ENCODE data around the gene ADAMTS2.
"Not testable (repeated sequence)": the region's sequence is repeated elsewhere in the genome, so short reads cannot be mapped to it uniquely, and the experiment has no call there.

The ADAMTS2 gene

DNA sequence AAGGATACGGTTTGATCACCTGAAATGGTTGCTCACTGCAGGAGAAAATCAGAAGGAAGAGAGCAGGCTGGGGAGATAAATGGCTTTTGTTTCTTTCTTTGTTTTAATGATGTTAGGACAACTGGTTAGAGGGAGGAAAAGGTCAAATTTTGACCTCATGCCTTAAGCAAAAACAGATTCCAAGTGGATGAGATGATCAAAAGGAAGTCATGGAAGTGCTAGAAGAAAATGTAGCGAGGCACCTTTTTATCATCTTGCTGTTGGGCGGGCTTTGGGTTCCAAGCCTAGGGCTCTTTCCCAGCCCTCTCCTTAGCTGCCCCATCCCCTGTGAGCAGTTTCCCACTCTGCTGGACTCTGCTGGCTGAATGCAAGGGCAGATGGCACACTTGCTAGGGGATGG is 127.9 kb downstream of the ADAMTS2 start:
- DNase-seq (ENCODE audit: low read depth in 2 of 2), result no peak

DNA sequence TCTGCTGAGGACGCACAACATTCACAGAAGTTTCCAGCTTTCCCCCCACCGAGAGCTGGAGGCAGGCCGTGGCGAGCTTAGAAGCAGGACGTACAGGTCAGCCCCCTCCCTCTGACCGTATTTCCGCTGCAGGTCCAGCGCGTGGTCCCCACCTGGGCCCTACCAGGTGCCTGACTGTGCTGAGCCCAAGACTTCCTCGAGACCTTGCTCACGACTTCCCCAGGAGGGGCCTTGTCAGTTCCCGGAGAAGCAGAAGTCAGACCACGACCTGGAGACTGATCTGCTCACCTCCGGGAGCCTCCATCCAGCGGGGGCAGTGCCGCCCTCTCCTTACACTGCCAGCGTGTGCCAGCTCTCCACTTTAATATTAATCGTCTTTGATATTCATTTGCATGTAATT is 128.9 kb downstream of the ADAMTS2 start:
- DNase-seq (ENCODE audit: low read depth in 2 of 2), result not testable (repeated sequence)

DNA sequence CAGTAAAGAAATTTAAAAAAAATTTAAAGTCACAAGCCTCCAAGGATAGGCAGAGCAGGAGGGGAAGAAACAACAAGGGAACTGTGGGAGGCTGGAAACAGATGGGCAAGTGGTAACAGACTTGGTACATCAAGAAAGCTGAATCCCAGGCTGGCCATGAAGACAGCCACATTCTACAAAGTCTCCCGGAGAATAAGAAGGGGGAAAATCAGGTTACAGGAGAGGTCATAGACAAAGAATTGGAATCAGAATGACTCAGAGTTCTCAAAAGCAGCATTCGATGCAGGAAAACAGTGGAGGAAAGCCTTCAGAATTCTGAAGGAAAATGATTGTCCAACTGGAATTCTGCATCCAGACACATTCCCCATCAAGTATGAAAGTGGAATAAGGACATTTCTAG is 129.7 kb downstream of the ADAMTS2 start:
- no peak for DNase-seq (ENCODE audit: low read depth in 2 of 2)

DNA sequence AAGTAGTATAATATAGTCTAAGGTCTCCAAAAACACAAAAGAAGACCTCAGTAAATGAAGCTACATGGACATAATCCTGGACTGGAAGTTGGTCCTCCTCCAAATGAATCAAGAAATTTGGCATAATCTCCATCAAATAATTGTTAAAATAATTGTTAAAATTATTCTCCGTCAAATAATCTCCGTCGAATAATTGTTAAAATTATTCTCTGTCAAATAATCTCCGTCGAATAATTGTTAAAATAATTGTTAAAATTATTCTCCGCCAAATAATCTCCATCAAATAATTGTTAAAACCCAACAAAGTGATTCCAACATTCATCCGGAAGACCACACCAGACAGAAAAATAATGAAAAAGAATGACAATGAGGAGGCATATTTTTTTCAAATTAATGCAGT is 130.6 kb downstream of the ADAMTS2 start:
- DNase-seq (ENCODE audit: low read depth in 2 of 2), result no peak

DNA sequence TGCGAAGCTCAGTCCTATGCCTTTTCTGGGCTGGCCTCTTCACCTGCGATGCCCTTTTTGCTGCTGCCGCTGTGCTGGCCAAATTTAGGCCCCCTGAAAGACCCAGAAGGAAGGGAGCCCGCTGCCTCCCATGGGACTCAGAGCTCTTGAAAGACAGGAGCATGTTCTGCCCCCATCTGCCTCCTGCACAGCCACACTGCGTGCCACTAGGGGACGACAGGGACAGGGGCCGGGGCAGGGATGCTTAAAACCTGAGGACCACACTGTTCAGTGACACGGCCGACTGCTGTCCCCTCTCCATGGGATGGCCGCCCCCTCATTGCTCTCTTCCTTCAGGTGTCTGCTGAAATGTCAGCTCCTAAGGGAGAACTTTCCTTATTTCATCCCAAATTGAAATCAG is 132.4 kb downstream of the ADAMTS2 start:
- DNase-seq (ENCODE audit: low read depth in 2 of 2), result no peak

DNA sequence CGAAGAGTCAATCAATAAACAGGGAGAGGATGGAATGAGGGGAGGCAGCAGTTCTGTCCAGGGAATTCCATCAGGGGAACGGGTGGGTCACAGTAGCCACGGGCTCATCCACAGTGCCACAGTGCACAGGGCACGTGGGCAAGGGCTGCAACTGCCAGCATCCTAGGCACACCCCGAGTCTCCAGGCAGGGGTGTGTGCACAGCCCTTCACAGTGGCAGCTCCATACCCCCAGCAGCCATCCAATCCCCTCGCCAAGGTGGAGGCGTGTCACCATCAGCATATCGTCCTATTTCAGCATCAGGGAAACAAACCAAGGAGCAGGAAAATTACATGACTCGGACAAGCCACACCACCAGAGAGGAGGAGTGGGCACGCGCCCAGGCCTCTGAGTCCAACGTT is 133.6 kb downstream of the ADAMTS2 start:
- no peak for DNase-seq (ENCODE audit: low read depth in 2 of 2)

DNA sequence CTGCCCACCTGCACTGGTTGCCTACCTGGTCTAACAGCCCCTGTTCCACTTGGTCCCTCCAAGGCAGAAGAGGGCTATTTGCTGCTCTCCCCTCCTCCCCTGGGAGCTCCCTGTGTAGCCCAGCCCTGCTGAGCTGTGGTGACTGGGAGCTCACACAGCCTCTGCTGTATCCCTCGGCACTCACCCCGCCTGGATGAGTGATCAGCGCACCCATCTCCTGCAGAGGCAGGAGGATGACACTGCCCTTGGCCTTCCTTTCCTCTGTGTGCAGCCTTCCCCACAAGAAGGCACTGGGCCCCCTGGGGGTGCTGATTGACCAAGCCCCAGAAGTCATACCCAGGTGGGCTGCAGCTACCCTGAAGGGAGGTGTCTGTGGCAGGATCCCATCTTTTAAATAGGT is 134.2 kb downstream of the ADAMTS2 start:
- DNase-seq (ENCODE audit: low read depth in 2 of 2), result no peak

DNA sequence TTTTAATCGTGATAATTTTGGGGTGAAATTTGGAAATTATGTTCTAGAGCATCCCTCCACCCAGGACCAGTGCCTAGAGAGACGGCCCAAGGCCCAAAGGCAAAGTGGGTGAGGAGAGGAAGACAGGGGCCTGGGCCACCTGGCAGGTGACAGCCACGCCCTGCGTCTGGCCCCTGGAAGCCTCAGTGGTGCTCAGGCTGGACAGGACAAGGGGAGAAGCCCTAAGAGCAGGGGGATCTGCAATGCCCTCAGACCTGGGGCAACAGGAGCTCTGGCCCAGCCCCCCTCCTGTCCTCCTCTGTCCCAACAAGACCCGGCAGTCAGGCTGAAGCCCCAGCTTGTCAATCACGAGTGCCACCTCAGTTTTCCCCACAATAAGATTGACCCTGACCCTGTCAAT is 134.8 kb downstream of the ADAMTS2 start:
- DNase-seq (ENCODE audit: low read depth in 2 of 2), result no peak

DNA sequence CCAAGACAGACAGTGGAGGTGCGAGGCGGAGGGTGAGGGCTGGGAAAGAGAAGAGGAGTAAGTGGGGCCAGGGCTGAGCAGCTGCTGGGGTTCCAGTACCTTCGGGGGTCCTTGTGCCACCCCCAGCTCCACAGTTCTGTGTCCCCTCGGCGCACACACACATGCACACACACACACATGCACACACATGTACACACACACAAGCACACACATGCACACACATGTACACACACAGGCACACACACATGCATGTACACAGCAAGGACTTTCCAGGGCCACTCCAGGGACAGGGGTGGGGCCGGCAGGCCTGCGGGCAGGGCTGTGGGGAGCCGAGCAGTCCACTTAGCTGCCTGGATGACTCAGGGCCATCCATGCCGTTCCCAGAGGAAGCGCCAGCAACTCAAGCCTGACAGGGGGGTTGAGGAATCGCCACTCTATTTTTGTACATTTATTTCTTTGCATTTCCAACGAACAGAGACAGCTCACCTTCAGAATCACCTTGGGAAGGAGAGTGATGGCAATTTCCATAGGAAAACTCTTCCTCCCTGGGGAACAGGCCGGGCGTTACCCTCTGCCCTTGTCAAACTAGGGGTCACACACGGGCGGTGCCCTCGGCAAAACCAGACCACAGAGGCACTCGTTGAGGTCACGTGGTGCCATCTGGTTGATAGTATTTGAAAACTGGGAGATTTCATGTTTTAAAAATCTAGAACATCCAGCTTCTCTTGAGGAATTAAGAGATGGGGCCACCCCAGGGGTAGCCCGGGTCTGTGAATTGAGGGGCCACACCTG is 135.7 kb downstream of the ADAMTS2 start:
- DNase-seq (ENCODE audit: low read depth in 2 of 2), result no peak

DNA sequence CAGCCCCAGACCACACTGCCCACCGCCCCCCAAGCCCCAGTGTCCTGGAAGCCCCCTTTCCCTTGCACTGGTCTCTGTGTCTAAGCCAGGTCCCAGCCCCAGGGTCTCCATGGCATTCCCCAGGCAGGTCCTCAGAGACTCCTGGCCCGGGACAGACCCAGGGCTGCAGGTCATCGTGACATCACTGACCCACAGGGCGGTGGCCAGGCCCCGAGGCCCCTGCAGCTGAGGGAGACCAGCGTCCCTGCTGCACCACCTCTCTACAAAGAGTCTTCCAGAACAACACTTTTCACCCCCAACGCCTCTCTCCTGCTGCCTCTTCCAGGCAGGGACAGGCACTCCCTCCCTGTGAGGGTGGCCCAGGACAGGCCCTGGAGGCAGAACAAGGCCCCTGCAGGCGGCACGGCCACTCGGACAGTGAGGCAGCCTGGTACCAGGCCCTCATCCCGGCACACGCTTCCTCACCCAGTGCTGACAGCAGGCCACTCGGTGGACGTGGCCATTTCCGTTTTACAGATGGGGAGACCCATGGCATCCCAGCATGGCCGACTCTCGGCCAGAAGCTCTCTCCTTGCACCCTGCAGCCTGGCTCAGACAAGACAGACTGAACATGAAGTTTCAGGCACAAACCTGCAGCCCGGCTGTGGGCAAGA is 136.4 kb downstream of the ADAMTS2 start:
- DNase-seq (ENCODE audit: low read depth in 2 of 2), result no peak

DNA sequence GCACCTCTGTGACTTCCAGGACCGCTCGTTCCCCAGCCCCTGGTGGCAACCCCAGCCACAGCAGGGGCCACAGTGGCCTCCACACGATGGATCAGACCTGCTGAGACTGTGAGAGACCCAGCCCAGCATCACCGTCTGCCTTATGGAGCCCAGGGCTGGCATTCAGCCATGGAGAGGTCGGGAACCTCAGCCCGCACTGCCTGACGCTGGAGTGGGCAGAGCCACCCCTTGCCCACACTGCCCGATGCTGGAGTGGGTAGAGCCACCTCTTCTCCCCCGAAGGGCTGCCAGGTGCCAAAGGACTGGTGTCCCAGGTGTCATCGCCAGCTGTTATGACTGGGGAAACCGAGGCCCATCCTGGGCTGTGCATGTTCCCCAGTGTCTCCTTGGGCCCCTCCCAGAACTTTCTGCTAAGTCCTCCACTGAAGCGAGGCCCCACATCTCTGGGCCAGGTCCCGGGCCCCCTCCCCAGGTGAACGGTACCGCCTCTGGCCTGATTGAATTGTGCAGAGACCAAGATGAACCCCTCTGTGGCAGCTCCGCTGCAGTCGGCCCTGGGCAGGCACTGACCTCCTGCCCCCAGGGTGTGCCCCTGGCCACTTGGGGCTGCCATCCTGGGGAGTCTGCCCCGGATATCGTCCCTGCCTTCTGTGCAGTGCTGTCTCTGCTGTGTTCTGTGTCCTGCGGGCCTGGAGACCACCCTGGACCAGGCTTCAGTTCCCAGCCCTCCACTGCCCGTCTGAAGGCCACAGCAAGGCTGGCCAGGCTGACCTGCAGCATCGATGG is 137.1 kb downstream of the ADAMTS2 start:
- no peak for DNase-seq (ENCODE audit: low read depth in 2 of 2)

DNA sequence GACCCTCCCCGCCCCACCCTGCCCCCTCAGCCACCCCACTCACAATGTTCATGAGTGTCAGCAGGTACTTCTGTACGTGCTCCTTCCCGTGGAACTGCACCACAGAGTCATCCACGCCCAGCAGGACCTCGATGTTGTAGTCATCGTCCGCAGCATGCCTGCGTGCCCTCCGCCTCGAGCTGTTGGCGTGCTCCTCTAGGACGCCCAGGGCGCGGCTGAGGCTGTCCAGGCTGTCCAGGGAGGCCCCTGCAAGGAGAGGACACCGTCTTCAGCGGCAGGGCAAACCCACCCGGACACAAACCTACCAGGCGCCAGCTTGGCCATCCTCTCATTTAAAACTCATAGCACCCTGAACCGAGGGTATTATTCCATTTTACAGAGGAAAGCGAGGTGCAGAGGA is 137.8 kb downstream of the ADAMTS2 start:
- DNase-seq (ENCODE audit: low read depth in 2 of 2), result no peak

DNA sequence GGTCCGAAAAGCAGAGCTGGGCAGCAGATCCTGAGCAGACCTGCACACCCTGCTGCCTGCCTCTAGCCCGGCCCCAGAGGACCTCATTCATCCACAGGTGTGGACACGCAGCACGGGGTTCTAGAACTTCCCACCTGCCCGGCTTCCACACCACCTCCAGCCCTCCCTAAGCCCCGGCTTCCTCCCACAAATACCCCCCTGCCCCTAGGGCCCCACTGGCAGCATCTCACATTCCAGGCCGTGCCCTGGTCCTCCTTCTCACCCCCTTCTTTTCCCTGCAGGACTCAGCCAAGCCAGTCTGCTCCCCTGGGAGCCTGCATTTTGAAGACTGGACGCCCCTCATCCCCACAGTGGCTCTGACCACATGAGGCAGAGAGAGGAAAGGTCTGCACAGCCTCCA is 138.9 kb downstream of the ADAMTS2 start:
- DNase-seq (ENCODE audit: low read depth in 2 of 2), result no peak

DNA sequence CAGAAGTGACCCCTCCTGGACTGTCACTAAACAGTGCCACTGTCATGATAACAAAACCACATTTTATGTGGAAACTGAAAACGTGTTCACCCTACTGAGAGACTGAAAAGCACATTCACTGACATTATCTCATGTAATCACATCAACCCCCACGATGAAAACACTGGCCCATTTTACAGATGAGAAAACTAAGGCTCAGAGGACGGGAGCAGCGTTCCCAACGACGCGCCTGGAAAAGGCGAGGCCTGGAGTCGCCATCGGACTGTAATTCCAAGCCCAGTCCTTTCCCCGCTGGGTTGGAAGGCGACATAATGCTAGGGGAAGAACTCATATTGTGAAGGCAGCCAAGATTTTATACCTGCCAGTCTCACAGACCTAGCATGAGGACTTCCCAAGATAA is 140.0 kb downstream of the ADAMTS2 start:
- no peak for DNase-seq (ENCODE audit: low read depth in 2 of 2)

DNA sequence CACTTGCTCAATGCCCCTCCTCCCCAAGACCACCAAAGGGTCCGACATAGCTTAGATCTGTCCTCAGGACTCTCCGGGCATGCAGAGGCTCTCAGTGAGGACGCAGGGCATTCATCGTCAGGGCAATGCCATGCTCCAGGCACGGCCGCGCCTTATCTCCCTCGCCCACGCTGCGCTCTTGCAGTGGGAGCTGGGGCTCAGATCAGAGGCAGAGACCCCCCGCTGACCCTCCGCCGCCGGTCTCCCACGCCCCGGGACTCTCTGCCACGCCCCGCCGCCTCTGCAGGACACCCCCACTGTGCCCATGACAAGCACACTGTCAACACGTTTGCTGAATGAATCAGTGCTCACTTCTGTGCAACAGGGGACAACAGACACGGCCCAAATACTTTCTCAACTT is 140.7 kb downstream of the ADAMTS2 start:
- DNase-seq (ENCODE audit: low read depth in 2 of 2), result no peak

DNA sequence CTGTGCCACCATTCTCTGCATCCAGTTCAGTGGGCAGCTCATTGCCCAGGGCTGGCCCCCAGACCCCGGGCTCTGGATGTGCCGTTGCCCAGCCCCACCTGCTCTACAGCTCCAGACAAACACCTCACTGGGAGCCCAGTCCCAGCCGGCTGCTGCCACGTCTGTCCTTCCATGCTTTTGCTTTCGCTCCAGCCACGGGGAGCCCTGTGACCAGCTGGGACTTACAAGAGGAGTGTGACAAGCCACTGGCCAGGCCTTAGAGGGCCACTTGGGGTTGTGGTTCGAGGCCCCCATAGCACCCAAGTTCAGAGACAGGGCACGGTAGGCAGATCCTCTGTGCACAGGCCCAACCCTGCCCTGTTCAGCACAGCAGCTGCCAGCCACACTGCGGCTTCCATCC is 142.0 kb downstream of the ADAMTS2 start:
- no peak for DNase-seq (ENCODE audit: low read depth in 2 of 2)

DNA sequence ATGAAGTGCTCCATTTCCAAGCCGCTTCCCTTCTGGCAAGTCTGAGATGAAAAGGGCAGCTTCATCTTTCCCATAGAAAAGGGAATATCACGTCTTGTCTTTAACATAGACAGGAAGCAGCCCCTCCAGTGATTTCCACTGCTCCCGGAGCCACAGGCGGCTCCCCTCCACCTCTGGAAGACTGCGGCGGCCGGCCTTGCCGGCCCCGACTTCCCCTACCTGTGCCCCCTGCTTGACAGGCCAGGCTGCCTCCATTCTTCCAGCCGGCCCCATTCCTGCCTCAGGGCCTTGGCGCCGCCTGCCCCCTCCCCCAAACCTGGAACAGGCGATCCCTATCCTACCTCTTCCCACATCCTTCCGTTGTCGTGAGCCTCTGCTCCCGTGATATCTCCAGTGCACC is 143.3 kb downstream of the ADAMTS2 start:
- no peak for DNase-seq (ENCODE audit: low read depth in 2 of 2)

DNA sequence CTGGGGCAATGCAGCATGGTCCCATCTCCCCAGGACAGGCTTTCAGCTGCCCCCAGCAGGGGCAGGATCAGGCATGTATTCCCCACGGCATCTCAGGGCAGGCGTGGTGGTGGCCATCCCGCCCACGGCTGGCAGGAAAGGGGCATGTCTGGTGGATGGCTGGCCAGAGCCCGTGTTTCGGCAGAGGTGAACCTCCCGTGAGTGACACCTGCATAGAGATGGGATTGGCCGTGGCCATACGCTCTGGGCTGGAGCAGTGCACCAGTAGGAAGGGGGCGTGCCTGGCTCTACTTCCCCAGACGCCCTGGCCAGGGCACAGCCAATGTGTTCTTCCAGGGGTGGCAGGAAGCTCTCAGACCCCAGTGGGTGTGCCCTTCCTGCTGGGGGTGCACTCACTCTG is 146.0 kb downstream of the ADAMTS2 start:
- no peak for DNase-seq (ENCODE audit: low read depth in 2 of 2)

DNA sequence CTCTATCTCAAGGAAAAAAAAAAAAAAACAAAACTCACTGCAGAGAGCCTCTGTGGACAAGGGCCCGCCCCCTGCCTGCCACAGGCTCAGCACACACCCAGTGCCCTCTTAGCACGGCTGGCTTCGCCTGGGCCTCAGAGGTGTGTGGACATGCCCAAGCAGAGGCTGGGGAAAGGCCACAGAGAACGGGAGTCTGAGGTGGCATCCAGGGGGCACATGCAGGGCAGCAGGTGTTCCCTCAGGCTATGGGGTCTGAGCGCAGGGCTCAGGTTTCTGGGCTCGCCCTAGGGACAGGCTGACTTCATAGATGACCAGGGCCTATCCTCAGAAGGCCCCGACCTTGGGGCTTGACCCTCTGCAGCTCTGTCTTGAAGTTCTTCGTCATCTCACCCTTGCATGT is 146.4 kb downstream of the ADAMTS2 start:
- no peak for DNase-seq (ENCODE audit: low read depth in 2 of 2)

DNA sequence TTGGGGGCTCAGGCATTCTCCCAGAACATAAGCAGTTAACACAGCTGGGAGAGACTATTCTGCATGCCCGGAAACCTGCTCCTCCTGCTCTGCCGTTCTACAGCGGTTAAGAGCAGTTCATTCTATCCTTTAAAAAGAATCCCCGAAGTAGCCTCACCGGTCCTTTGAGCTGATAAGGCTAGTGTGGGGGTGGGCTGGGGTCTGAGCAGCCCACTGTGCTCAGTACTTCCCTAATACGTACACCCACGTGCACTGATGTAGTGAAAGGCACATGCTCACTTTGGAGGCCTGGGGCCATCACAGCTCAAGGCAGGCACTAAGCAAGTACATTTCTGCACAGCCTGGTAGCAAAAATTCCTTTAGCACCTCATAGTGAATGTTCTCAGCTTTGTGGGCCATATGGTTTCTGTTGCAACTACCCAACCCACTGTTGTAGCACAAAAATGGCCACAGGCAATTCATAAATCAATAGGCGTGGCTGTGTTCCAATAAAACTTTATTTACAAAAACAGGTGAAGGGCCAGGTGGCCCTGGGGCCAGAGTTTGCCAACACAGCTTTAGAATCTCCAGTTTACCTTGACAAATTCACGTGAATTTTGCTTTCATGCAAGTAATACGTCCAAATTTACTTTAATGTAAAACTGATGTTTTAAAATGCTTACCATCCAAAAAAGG is 148.7 kb downstream of the ADAMTS2 start:
- DNase-seq (ENCODE audit: low read depth in 2 of 2), result no peak

DNA sequence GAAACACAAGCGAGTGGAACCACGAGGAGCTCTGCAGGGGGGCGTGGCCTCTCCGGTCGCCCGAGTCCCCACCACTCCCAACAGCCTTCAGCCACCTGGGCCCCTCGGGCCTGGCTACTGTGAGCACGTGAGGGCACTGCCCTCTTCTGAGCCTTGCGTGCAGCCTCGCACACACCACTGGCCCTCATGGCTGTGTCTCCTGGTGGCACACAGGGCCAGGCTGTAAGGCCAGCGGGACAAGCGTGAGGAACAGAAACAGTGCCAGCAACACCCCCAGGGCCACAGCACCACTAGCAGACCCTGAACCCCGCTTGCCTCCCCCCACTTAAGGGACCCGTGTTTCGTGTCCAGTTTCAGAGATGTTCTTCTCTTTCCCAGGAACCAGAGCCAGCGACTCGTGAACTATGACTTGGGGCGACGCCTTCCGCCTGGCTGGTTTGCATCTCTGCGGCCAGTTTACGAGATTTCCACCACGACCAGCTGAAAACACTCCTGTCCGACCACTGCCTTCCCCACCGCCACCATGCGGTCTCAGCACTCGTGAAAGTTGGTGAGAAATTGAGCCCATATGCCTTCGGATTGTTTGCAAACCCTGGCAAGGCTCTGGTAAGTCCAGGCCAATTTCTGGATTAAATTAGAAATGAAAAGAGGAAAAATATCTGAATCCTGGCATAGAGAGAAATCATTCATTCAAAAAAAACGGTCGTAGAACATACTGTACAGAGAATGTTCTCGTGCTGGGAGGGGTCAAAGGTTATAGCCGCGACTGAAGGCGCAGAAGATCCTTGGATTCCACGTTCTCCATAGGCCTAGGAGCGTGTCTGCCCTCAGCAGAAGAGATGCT is 149.5 kb downstream of the ADAMTS2 start:
- no peak for DNase-seq (ENCODE audit: low read depth in 2 of 2)
